MCF 10A (cell line): ENCODE measurements around the gene MSI2. TPM values are rescaled to one million over a fixed set of nuclear protein-coding genes. Genes with fewer than 3 reads are reported as not detected.

Source experiments
- BruUV-seq: library from RNA; stranded (reverse); fragments of 400-500 nt; replicated peaks from 2 replicates; lab custom pipeline; 2021; lab: Mats Ljungman, UMichigan
- CTCF ChIA-PET: fragments of 300-600 bp; sonication (Branson Sonifier 250); formaldehyde crosslinking; extraction: SDS; loops from one replicate; lab custom pipeline; 2021; ENCODE audit warnings: antibody characterized with exemption, inconsistent platforms; lab: Yijun Ruan, JAX
- POLR2A ChIA-PET: fragments of 300-600, 350-650 bp; sonication (Branson Sonifier 250); formaldehyde crosslinking; extraction: SDS; loops from one replicate; lab custom pipeline; 2020; ENCODE audit warnings: antibody characterized with exemption, inconsistent platforms; lab: Yijun Ruan, JAX
- DNase-seq: peaks from one replicate; pipeline ENCODE4 v3.0.0-alpha.2; 2018; ENCODE audit not compliant: unreplicated experiment
- H3K27ac Mint-ChIP-seq: one replicate; pipeline ENCODE4 v1.8.0; 2022; ENCODE audit warnings: mild to moderate bottlenecking, low read depth, mixed read lengths; ENCODE audit not compliant: unreplicated experiment
- H3K27me3 Mint-ChIP-seq: one replicate; pipeline ENCODE4 v1.8.0; 2022; ENCODE audit warnings: mixed read lengths; ENCODE audit not compliant: insufficient read depth, unreplicated experiment
- H3K36me3 Mint-ChIP-seq: one replicate; pipeline ENCODE4 v1.8.0; 2022; ENCODE audit warnings: mild to moderate bottlenecking, moderate library complexity, mixed read lengths; ENCODE audit not compliant: insufficient read depth, unreplicated experiment
- H3K4me1 Mint-ChIP-seq: one replicate; pipeline ENCODE4 v1.8.0; 2022; ENCODE audit warnings: mixed read lengths; ENCODE audit not compliant: insufficient read depth, unreplicated experiment
- H3K4me3 Mint-ChIP-seq: one replicate; pipeline ENCODE4 v1.8.0; 2022; ENCODE audit warnings: mild to moderate bottlenecking, moderate library complexity, mixed read lengths; ENCODE audit not compliant: unreplicated experiment
- H3K9me3 Mint-ChIP-seq: one replicate; pipeline ENCODE4 v1.8.0; 2022; ENCODE audit warnings: mixed read lengths; ENCODE audit not compliant: unreplicated experiment
- CTCF ChIP-seq: fragments of 200-600 bp; IDR thresholded peaks from one replicate; pipeline ENCODE4 v1.8.0; 2022; ENCODE audit warnings: antibody characterized with exemption, mild to moderate bottlenecking; ENCODE audit not compliant: unreplicated experiment
- intact Hi-C: fragments of 100-400 bp; cut with micrococcal nuclease; formaldehyde crosslinking; loops from 2 replicates; pipeline ENCODE4 v1.14.1; 2022
- total RNA-seq: library from RNA; stranded (reverse); gene quantifications from 2 replicates; pipeline ENCODE4 v1.2.3, GENCODE V29; 2022

MSI2 gene
- total RNA-seq, 1 experiment from 2014 or later, result 60.6 TPM

GRCh38 chr17:57540596-57540995 is 284.3 kb downstream of the MSI2 start:
- Mint-ChIP-seq H3K9me3 (no peaks in the 10 kb centered on the region), H3K36me3 (peaks cover 21% of the 10 kb centered on the region), H3K4me3 (no peak overlapping the region), H3K27me3 (no peaks in the 10 kb centered on the region), H3K4me1 (no peaks in the 10 kb centered on the region), H3K27ac (no peak overlapping the region)
- CTCF ChIA-PET, result interaction anchor here (0.6 to 1.3 kb wide), 2 partner anchors 11 to 299 kb away, joined by 3 to 4 read pairs; no protein-coding TSS in a partner anchor
- BruUV-seq, result no TSS peak
- TF ChIP-seq CTCF, result no peak
- DNase-seq, result no peak
- POLR2A ChIA-PET, result interaction anchor here (0.7 kb wide), 1 partner anchor 16 kb away, joined by 3 read pairs; no protein-coding TSS in a partner anchor
- intact Hi-C loops, result no loop called here

GRCh38 chr17:57541049-57541448 is 284.7 kb downstream of the MSI2 start:
- POLR2A ChIA-PET, result no interaction called here
- no peaks in the 10 kb centered on the region for H3K4me1 Mint-ChIP-seq
- H3K9me3 Mint-ChIP-seq, result no peaks in the 10 kb centered on the region
- H3K36me3 Mint-ChIP-seq, result peaks cover 17% of the 10 kb centered on the region
- no peaks in the 10 kb centered on the region for H3K27me3 Mint-ChIP-seq
- BruUV-seq, result no TSS peak
- TF ChIP-seq CTCF, result no peak
- no peak for DNase-seq
- CTCF ChIA-PET, result interaction anchor here (1.3 kb wide), 1 partner anchor 11 kb away, joined by 4 read pairs; no protein-coding TSS in a partner anchor
- intact Hi-C loops, result no loop called here
- no peak overlapping the region for H3K4me3 Mint-ChIP-seq
- no peak overlapping the region for H3K27ac Mint-ChIP-seq

GRCh38 chr17:57541472-57542394 is 285.4 kb downstream of the MSI2 start:
- peaks cover 15% of the 10 kb centered on the region for H3K36me3 Mint-ChIP-seq
- H3K4me1 Mint-ChIP-seq, result no peaks in the 10 kb centered on the region
- no peaks in the 10 kb centered on the region for H3K9me3 Mint-ChIP-seq
- no TSS peak for BruUV-seq
- DNase-seq, result peak; percentile 74
- H3K27me3 Mint-ChIP-seq, result no peaks in the 10 kb centered on the region
- ChIA-PET CTCF (interaction anchor here (0.7 kb wide), 1 partner anchor 56 kb away, joined by 3 read pairs; no protein-coding TSS in a partner anchor), POLR2A (no interaction called here)
- H3K4me3 Mint-ChIP-seq, result no peak overlapping the region
- intact Hi-C loops, result no loop called here
- H3K27ac Mint-ChIP-seq, result no peak overlapping the region
- TF ChIP-seq CTCF, result no peak

GRCh38 chr17:57542510-57542909 is 286.2 kb downstream of the MSI2 start:
- Mint-ChIP-seq H3K9me3 (no peaks in the 10 kb centered on the region), H3K4me3 (no peak overlapping the region), H3K36me3 (peaks cover 22% of the 10 kb centered on the region), H3K27me3 (no peaks in the 10 kb centered on the region), H3K4me1 (no peaks in the 10 kb centered on the region), H3K27ac (no peak overlapping the region)
- DNase-seq, result no peak
- TF ChIP-seq CTCF, result no peak
- POLR2A ChIA-PET, result no interaction called here
- BruUV-seq, result no TSS peak
- intact Hi-C loops, result no loop called here
- CTCF ChIA-PET, result interaction anchor here (0.6 to 0.7 kb wide), 3 partner anchors 56 to 324 kb away, joined by 3 read pairs; no protein-coding TSS in a partner anchor
